HG02623 (cell line): Measurements from ENCODE around the gene PALMD.

Source experiments
- ATAC-seq: cut with Tn5 transposase; IDR thresholded peaks from one replicate; pipeline ENCODE4 v1.9.1; 2021; ENCODE audit warnings: moderate library complexity; ENCODE audit not compliant: unreplicated experiment

The PALMD gene

DNA sequence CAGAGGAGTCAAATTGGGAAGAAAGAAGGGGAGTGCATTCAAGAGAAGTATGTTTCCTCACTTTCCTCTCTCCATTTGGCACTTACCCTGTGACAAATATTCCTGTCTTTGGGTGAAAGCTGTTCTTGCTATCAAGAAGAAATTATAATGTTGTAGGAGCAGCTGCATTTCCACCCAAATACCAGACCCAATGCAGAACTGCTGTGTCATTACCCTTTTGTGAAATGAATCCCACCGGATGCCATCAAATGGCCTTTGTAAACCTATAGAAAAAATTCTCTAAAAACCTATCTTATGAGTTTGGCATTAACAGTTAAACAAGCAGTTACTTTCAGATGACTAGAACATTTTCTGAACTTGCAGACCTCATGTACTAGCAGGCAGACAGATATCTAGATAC, 16.7 kb upstream of the PALMD start:
- no peak for ATAC-seq

DNA sequence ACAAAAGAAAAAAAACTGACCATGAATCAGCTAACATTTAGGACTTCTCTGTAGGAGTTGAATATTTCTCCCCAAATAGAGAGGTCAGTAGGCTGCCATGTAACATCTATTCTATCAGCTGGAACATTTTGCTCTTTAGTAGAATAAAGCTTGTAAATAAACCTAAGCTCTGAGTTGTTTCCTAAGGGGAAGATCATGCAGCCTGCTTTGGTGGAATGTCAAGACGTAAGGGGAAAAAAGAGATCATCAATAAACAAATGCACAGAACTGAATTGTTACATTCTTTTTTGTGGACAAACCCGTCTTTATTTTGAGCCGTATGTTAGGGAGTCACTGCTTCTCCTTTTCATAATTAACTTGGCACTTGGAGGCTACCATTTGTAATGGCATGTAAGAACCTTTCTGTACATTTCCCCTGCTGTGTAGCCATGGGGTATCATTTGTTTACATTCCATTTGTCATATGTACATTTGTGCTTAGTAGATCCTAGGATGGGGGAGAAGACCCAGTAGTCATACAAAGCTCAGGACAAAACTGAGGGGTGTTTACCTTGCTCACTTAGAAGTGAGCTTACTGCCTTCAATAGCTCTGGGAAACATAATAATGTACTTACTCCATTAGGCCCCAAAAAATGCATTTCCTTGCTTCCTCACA, 10.8 kb upstream of the PALMD start:
- no peak for ATAC-seq

DNA sequence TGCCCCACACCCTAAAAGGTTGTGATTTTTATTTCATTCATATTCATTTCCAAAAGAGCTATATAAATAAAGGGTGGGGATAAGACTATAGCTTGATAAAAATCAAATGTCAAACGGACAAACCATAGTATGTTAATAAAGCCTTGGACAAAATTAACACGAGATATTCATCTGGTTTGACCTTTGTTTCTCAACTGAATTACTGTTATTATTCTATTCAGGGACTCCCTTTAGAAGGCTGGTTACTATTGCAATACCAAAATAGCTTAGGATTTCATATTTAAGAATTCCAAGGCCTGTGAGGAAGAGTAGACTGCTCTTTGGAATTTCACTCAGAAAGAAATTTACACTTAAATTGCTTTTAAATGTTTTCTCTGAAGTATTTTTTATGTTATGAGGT, 10.2 kb upstream of the PALMD start:
- ATAC-seq: no peak

DNA sequence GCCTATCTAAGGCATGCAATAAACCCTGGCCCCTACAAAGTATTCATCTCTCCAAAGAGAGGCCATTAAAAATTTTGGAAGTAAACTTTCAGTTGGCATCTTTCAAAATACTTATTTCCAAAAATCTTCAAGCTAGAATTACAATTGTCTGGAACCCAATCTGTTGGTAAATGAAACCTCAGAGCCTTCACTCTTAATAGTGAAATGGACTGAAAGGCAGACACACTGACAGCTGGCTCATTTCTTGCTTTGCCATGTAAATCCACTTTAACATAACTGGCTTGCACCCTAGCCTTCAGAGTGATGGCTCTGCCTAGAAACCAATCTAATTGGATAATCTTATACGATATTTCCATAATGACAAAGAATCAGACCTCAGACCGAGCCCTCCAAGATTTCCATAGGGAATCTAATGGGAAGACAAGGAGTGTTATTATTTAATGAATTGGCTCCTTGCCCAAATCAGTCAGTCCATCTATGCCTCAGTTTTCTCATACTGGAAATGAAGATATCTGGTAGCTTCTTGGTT, 9.2 kb upstream of the PALMD start:
- no peak for ATAC-seq

DNA sequence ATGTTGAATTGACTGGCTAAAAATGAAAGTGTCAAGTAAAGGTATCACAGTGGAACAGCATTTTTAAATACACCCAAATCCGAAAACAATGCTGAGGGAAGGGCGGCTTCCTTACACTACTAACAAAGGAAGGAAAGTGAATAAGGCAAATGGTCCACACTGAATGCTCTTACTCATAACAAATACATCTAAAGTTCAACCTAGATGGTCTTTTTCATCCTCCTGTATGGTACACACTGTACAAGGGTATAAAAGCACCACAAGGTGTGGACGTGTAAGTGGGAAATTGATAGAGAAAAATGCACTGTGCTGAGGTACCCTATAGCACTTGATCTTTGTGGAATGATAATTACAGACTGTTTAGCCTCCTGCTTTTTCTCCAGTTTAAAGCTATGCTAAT, 7.1 kb upstream of the PALMD start:
- ATAC-seq: no peak

DNA sequence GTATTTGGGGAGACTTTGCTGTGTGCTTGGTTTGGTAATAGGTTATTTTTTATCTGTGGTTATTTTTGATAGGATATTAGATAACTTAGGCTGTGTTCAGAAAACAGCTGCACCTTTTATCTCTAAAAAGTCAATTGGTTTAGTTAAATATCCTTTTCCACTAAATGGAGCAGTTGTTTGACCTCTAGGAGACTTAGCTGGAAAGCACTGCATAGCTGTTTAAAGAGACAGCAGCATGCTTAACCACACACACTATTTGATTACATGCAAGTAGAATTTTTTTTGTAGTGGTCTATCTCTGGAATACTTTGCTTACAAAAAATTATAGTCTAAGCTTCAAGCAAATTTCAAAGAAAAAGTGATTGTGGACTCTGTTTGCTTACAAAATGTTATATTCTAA, 6.5 kb upstream of the PALMD start:
- ATAC-seq: no peak

DNA sequence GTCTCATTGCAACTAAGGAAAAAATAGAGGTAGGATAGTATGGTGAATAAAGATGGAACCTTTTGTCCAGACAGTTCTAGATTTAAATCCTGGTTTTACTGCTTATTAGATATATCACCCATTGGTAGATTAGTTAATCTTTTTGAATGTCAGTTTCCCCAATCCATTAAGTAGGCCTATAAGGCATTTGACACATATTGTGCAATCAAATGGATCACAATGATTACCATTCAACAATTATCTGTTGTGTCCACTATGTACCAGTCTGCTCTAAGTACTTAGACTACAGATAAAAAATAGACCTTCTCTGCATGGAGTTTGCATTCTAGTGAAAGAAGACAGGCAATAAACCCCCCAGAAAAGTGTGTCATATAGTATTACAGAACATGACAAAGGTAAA, 6.0 kb upstream of the PALMD start:
- ATAC-seq: no peak

DNA sequence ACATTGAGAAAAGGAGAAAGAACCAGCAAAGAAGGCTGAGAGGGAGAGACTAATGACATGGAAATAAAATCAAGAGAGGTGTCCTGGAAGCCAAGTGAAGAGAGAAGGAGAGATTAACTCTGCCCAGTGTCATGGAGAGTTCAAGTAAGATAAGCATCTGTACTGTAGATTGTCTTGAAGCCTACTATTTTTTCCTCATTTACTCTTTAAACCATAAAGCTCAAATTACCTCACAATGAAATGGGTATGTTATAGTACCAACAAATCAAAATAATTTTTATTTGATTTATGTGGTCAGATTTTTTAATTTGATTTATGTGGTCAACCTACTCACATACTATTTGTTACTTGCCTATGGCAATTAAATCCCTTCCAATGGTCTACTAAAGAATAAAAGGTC, 5.2 kb upstream of the PALMD start:
- ATAC-seq: no peak

DNA sequence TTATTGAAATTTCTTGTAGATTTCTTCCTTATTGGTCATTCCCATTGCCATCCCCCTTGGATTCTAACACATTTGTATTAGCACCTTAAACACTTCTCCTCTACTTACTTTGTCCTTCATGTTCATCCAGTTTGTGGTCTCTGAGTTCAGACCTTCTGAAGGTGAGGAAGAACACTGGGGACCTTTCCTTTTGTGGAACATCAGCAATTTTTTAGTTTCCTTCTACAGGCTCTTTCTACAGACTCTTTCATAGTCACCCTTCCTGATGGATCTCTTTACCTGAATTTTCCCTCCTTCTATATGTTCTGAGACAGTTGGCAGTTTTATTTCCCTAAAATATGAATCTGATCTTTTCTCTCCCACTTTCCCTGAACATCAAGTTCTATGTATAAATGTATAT, 4.4 kb upstream of the PALMD start:
- ATAC-seq: no peak

DNA sequence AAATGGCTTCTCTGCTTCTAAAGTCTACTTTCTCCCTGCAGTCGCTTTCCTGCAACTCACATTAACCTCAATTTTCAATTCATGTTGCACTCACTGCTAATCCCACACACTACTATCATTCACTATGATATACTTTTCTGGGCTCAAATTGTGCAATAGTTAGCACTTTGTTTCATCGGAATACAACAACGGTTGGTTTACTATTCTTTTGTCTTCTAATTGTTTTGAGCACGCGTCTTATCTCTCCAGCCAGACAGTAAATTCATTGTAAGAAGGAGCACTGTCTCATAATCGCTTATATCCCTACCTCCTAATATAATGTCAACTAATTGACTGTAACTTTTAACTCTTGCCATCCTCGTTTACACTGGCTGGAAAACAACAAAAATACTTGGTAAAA, 3.9 kb upstream of the PALMD start:
- no peak for ATAC-seq

DNA sequence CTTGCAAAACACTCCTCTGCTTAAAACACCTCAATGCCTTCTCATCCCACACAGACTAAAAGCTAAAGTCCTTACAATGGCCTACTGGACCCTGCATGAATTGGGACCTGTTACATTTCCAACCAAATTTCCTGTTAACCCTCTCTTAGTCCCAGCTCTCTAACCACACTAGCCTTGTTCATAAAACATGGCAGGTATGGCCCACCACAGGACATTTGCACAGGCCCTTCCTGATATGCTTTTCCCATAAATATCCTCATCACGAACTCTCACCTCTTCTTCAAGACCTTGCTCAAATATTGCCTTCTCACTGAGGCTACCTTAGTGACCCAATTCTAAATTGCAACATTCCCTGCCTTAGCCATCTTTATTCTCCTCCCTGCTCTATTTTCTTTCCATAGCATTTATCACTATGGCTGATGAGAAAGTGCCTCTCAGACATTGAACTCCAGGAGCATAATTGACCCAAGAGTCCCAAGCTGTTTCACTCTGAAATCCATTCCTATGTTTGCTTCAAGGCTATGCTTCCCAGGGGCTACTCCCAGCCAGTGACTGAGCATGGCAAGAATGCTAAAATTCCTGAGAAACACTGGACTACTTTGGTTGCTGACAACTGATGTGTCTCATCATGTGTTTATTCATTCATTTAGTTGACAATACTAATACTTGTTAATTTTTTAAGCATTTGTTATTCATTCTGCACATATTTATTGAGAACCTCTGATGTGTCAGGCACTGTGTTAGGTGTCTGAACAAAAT, 2.7 kb upstream of the PALMD start:
- no peak for ATAC-seq

DNA sequence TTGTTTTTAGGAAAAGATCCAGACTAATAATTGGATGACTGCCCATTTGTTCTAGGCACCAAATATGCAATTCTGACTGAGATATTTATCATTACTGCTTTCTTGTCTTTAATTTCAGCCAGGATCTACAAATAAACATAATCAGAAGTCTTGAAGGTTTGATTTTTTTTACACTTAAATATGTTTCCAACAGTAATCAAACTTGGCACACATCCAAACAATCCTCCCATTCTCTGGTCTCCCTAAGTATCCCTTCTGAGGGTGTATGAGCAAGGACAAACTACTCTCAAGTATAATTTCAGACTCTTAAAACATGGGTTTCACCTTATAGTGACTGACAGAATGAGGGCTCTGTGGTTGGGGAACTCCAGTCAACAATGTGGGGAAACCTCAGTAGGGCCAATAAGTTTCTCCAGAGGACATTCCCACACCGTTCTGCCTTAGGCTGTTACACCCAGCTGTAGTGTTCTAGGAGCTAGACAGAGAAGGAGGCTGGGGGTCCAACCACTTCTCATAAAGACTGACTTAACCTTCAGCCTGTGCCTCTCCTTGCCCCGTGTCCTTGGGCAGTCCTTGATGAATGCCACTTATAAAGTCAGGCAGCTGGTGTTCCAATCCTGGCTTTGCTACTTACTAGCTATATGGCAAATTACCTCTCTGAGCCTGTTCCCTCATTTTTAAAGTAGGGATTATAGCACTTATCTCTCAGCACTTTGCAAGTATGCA, 1.5 kb upstream of the PALMD start:
- no peak for ATAC-seq

DNA sequence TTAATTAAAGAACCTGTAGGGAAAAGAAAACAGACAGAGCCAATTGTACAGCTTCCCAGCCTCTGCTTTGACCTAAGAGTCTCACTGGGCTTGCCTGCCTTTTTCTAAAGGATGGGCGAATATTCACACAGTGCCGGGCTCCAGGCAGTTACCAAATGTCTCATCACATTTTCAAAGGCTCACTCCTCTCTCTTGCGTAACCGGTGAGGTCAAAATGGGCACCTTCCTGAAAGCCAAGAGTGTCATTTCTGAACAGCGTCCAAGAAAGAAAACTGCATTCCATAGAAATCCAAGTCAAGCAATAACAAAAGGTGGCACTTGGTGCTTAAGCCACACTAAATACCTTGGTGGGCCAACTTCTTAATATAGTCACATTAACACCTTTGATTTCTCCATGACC, 710 bp upstream of the PALMD start:
- ATAC-seq: no peak

DNA sequence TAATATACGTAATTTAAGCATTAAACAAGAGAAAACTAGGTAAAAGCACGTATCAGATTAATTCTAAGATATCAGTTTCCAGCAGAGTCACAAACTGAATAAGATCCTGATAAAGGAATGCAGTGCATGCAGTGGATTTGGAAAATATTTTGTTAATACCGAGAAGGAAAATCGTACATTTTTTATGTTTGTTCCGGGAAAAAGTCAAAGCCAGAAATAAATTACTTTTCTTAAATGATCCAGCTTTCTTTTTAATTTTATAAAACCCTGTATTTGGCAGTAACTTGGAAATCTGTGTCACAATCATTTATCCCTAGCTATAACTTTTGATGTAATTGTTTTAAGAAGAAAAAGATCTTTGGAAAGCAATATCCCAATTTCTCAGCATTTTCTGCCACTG, 955 bp downstream of the PALMD start:
- no peak for ATAC-seq

DNA sequence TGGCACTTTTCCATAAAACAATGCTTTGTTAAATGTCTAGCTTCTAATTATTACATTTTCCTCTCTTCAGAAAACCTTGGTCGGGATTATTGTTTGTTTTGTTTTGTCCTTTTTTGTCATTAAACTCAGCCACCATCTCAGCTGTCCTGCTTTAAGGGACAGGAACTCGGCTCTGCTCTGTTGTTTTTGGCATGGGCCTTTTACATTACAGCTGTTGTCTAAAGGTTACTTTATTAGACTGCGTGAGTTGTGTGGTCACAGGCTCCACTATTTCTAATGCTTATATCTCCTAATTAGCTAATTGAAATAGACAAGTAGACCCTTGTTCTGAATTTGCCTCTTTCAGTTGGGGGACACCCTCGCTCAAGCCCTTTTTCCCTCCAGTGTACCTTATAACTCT, 1.6 kb downstream of the PALMD start:
- ATAC-seq: no peak

DNA sequence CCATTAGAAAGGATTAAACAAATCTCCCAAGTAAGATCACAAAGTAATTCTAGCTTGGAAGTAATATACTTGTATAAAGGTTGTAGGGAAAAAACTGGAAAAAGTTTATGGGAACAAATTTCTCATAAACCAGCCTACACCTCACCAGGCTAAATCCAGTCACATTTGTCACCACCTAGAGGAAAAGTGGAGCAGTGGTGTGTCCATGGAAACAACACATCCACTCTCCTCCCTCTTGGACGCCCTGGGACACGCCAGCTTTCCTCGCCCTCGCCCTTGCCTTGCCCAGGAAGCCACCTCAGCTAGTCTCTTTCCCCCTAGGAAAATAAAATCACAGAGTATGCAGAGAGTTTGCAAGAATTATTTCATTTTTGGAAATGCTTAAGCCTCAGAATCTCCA, 2.2 kb downstream of the PALMD start:
- ATAC-seq: no peak

DNA sequence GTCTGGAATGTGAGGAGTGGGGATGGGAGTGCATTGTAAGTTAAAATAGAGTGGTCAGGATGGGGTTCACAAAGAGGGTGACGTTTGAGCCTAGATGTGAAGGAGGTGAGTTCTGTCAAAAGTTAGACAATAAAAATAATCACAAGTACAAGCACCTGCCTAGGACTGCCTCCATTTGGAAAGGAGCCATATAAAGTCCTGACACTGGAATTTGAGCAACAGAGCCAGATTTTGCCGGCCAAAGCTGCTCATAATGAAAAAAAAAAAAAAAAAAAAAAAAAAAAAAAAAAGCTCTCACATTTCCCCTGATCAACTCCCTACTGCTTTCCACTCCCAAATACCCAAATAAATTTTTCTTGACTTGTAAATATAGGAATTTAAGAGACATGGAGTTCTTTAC, 4.1 kb downstream of the PALMD start:
- no peak for ATAC-seq

DNA sequence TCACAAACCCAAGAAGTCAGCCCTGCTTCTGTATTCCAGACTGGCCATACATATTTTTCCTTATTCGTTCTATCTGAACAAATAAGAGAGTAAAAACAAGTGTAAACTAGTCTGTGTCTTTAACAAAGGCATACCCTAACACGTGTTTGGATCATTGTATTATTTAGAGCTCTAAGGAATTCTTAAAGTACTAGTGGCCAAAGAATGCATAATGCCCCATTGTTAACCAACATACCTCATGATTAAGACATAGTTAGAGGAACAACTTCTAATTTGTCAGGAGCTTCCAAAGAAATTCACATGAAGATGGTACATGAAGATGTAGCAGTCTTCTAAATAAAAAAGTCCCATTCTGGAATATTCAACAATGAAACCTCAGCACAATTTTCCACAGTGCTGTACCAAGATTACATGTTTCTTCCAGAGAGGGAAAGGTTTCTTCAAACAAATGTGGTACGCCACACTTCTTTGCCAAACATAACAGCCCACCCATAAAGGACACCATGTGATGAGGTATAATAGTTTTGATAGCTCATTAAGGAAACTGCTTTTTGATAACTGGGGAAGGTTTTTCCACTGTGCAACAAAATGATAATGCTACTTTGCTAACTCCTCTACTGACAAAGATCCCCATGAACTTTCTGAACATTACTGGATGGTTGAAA, 5.0 kb downstream of the PALMD start:
- ATAC-seq: no peak

DNA sequence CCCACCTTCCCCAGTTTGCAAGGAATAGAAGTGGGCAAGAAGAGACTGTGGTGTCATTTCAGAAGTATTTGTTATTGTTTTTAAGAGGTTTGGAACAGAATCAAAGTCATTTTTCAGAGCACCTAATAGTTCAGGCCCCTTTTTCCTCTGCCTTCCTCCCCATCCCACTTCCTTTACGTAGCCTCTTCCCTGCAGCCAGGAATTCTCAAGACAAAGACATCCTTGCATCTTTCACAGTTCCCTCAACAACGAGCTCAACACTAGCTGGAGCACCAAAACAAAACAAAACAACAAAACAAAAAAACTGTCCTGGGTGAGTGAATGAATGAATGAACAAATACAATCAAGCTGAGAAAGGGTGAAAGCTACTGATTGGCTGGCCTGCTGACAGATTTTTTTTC, 7.0 kb downstream of the PALMD start:
- no peak for ATAC-seq

DNA sequence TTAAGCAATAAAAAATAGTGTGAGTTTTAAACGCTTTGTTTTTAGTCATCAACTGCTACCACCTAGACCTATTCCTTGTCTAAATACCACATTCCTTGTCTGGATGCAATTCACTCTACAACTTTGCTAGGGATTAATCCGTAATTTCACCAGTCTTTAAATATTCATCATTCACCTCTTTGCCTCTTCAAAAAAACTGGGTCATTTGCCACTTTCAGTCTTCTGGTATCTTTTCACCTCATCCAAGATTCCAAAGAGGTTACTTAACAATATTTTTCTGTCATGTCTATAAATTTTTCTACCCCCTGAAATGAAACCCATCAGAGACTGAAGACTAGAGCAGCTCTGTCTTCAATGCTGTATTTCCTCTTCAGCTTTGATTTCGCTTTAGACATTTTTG, 9.5 kb downstream of the PALMD start:
- ATAC-seq: no peak

DNA sequence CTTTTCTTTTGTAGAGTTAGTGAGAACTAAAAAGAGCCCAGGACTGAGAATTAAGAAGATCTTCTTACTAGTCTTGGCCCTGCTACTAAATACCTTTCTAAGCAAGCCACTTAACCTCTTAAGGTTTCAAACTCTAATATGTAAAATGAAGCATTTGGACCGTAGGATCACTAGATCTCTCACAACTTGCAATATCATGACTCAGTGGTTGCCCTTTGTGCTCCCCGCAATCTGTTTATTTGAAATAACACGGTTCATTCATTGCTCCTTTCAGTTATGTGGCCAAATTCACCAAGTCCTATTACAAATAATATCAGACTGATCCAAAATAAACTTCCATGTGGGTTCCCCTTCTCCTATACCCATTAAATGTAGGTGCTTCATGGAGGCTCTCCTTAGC, 10.8 kb downstream of the PALMD start:
- ATAC-seq: no peak
